H9 (cell line): ENCODE results near the gene KCTD4. TPM values are rescaled to one million over a fixed set of nuclear protein-coding genes. Genes with fewer than 3 reads are reported as not detected.

Experiments
- DNase-seq: peaks from one replicate; pipeline ENCODE4 v3.0.0-alpha.2; 2017
- H2AFZ ChIP-seq: one replicate; pipeline ENCODE4 v1.6.1; 2013; ENCODE audit warnings: mild to moderate bottlenecking, low read length, control low read depth, moderate library complexity
- H2AK5ac ChIP-seq: 2 replicates; pipeline ENCODE4 v1.6.1; 2013; ENCODE audit warnings: low read length, control low read depth, mixed read lengths; ENCODE audit not compliant: insufficient read length
- H2BK120ac ChIP-seq: one replicate; pipeline ENCODE4 v1.6.1; 2013; ENCODE audit warnings: low read depth, mild to moderate bottlenecking, low read length, control low read depth, inconsistent platforms; ENCODE audit not compliant: poor library complexity, severe bottlenecking
- H2BK12ac ChIP-seq: 2 replicates; pipeline ENCODE4 v1.6.1; 2013; ENCODE audit warnings: low read length, control low read depth, mixed read lengths, low read depth; ENCODE audit not compliant: insufficient read length
- H2BK15ac ChIP-seq: 2 replicates; pipeline ENCODE4 v1.6.1; 2013; ENCODE audit warnings: low read depth, low read length, control low read depth
- H2BK20ac ChIP-seq: one replicate; pipeline ENCODE4 v1.6.1; 2013; ENCODE audit warnings: low read depth, mild to moderate bottlenecking, low read length, control low read depth, inconsistent platforms; ENCODE audit not compliant: poor library complexity, severe bottlenecking
- H2BK5ac ChIP-seq: 2 replicates; pipeline ENCODE4 v1.6.1; 2013; ENCODE audit warnings: low read length, control low read depth, mixed read lengths; ENCODE audit not compliant: insufficient read length
- H3K14ac ChIP-seq: 2 replicates; pipeline ENCODE4 v1.6.1; 2013; ENCODE audit warnings: low read length, control low read depth; ENCODE audit not compliant: insufficient read depth
- H3K18ac ChIP-seq: 2 replicates; pipeline ENCODE4 v1.6.1; 2013; ENCODE audit warnings: low read depth, mild to moderate bottlenecking, mixed read lengths, low read length, control low read depth; ENCODE audit not compliant: insufficient read length
- H3K23ac ChIP-seq: 2 replicates; pipeline ENCODE4 v1.6.1; 2013; ENCODE audit warnings: low read length, control low read depth, mixed read lengths, low read depth; ENCODE audit not compliant: insufficient read length
- H3K23me2 ChIP-seq: 2 replicates; pipeline ENCODE4 v1.6.1; 2013; ENCODE audit warnings: low read depth, mild to moderate bottlenecking, mixed read lengths, low read length, control low read depth; ENCODE audit not compliant: insufficient read length, poor library complexity, severe bottlenecking
- H3K27ac ChIP-seq: 2 replicates; pipeline ENCODE4 v1.5.1; 2013; ENCODE audit warnings: low read length, control low read depth, mixed read lengths, low read depth; ENCODE audit not compliant: insufficient read length
- H3K27me3 ChIP-seq: 2 replicates; pipeline ENCODE4 v1.6.1; 2013; ENCODE audit warnings: low read length, control low read depth, inconsistent platforms; ENCODE audit not compliant: insufficient read depth
- H3K4ac ChIP-seq: 2 replicates; pipeline ENCODE4 v1.6.1; 2013; ENCODE audit warnings: low read depth, mild to moderate bottlenecking, control low read depth, inconsistent platforms, low read length, moderate library complexity
- H3K4me1 ChIP-seq: 2 replicates; pipeline ENCODE4 v1.6.1; 2013; ENCODE audit warnings: low read length, control low read depth, inconsistent platforms; ENCODE audit not compliant: insufficient read depth
- H3K4me2 ChIP-seq: 2 replicates; pipeline ENCODE4 v1.6.1; 2013; ENCODE audit warnings: low read length, control low read depth, mixed read lengths; ENCODE audit not compliant: insufficient read length, insufficient read depth
- H3K56ac ChIP-seq: 2 replicates; pipeline ENCODE4 v1.6.1; 2013; ENCODE audit warnings: low read depth, mild to moderate bottlenecking, mixed read lengths, low read length, control low read depth; ENCODE audit not compliant: insufficient read length
- H3K79me1 ChIP-seq: 2 replicates; pipeline ENCODE4 v1.6.1; 2013; ENCODE audit warnings: low read depth, mild to moderate bottlenecking, moderate library complexity, low read length, control low read depth, inconsistent platforms; ENCODE audit not compliant: insufficient read depth, poor library complexity, severe bottlenecking
- H3K79me2 ChIP-seq: 2 replicates; pipeline ENCODE4 v1.6.1; 2013; ENCODE audit warnings: low read length, control low read depth, inconsistent platforms; ENCODE audit not compliant: insufficient read depth
- H3K9ac ChIP-seq: 2 replicates; pipeline ENCODE4 v1.6.1; 2013; ENCODE audit warnings: low read length, control low read depth, mixed read lengths; ENCODE audit not compliant: insufficient read length; ENCODE audit errors: extremely low read depth
- H3K9me3 ChIP-seq: one replicate; pipeline ENCODE4 v1.6.1; 2013; ENCODE audit warnings: low read depth, low read length, inconsistent platforms; ENCODE audit not compliant: control insufficient read depth
- H3T11ph ChIP-seq: one replicate; pipeline ENCODE4 v1.6.1; 2013; ENCODE audit warnings: mild to moderate bottlenecking, low read length, control low read depth, inconsistent platforms
- H4K20me1 ChIP-seq: one replicate; pipeline ENCODE4 v1.6.1; 2013; ENCODE audit not compliant: control insufficient read depth, insufficient read length, insufficient read depth
- H4K5ac ChIP-seq: 2 replicates; pipeline ENCODE4 v1.6.1; 2013; ENCODE audit warnings: low read depth, mild to moderate bottlenecking, mixed read lengths, low read length, control low read depth; ENCODE audit not compliant: insufficient read length
- H4K8ac ChIP-seq: replicated peaks from 2 replicates; pipeline ENCODE4 v1.6.1; 2013; ENCODE audit warnings: low read length, control low read depth, mixed read lengths, low read depth; ENCODE audit not compliant: insufficient read length
- H4K91ac ChIP-seq: 2 replicates; pipeline ENCODE4 v1.6.1; 2013; ENCODE audit warnings: low read depth, mild to moderate bottlenecking, moderate library complexity, mixed read lengths, low read length, control low read depth; ENCODE audit not compliant: insufficient read length
- H3K27ac Mint-ChIP-seq, 3 experiments: 2 replicates in 2 of 3; 3 replicates in 1 of 3; pipeline ENCODE4 v1.8.0; 2020 to 2021; ENCODE audit warnings: mixed read lengths in 3 of 3, mild to moderate bottlenecking in 1 of 3, moderate library complexity in 1 of 3
- H3K27me3 Mint-ChIP-seq: 2 replicates; pipeline ENCODE4 v1.8.0; 2021; ENCODE audit warnings: low read depth, mild to moderate bottlenecking, moderate library complexity, mixed read lengths
- H3K36me3 Mint-ChIP-seq, 3 experiments: 2 replicates in 2 of 3; 3 replicates in 1 of 3; pipeline ENCODE4 v1.8.0; 2020 to 2021; ENCODE audit warnings: low read depth in 3 of 3, mixed read lengths in 3 of 3; ENCODE audit not compliant: insufficient read depth in 1 of 3
- H3K4me1 Mint-ChIP-seq, 2 experiments: 2 replicates each; pipeline ENCODE4 v1.8.0; 2020; ENCODE audit warnings: mixed read lengths in 2 of 2
- H3K4me3 Mint-ChIP-seq, 2 experiments: 2 replicates in 1 of 2; 3 replicates in 1 of 2; pipeline ENCODE4 v1.8.0; 2020 to 2021; ENCODE audit warnings: mild to moderate bottlenecking in 2 of 2, mixed read lengths in 2 of 2, moderate library complexity in 1 of 2
- H3K9me3 Mint-ChIP-seq, 2 experiments: 2 replicates in 1 of 2; 3 replicates in 1 of 2; pipeline ENCODE4 v1.8.0; 2020; ENCODE audit warnings: mild to moderate bottlenecking in 2 of 2, mixed read lengths in 2 of 2, moderate library complexity in 1 of 2
- total RNA-seq: library from RNA; stranded (reverse); gene quantifications from 2 replicates; pipeline ENCODE4 v1.2.1, GENCODE V29; 2021
- TF ChIP-seq, protein P1 (sequence below): fragments of 200-600 bp; sonication (generic); conservative IDR thresholded peaks from 3 replicates; pipeline ENCODE4 v1.8.0; 2021; ENCODE audit warnings: antibody characterized with exemption, mild to moderate bottlenecking

The KCTD4 gene
- total RNA-seq, 1 experiment from 2014 or later: not detected

GRCh38 chr13:45174478-45174877 lies 26.4 kb downstream of the KCTD4 start:
- Histone ChIP-seq H3K18ac (no peak overlapping the region), H2AFZ (no peak overlapping the region), H4K20me1 (peaks cover 3% of the 10 kb centered on the region), H3K4me2 (no peak overlapping the region), H3K23ac (no peak overlapping the region), H3K4me1 (no peaks in the 10 kb centered on the region), H3K9me3 (no peaks in the 10 kb centered on the region), H3K79me2 (no peaks in the 10 kb centered on the region; the same call in 1 of the 2 replicates), H3K27ac (no peak overlapping the region), H3K14ac (no peak overlapping the region), H2BK5ac (no peak overlapping the region), H3K27me3 (no peaks in the 10 kb centered on the region), H3K79me1 (peaks cover 3% of the 10 kb centered on the region), H2BK120ac (no peak overlapping the region), H4K91ac (no peak overlapping the region), H2BK15ac (no peak overlapping the region), H3K9ac (no peak overlapping the region), H4K5ac (no peak overlapping the region), H2BK20ac (no peak overlapping the region), H2BK12ac (no peak overlapping the region), H2AK5ac (no peak overlapping the region), H3T11ph (no peak overlapping the region), H3K23me2 (no peaks in the 10 kb centered on the region), H3K4ac (no peak overlapping the region), H3K56ac (no peak overlapping the region), H4K8ac (no peak overlapping the region)
- H3K36me3 Mint-ChIP-seq: peaks cover 2 to 4% (median 3%) of the 10 kb centered on the region in 3 experiments; a peak in 5 of 7 replicates
- H3K4me3 Mint-ChIP-seq: no peak overlapping the region
- no peak for DNase-seq
- no peak overlapping the region for H3K27ac Mint-ChIP-seq
- TF ChIP-seq, protein P1, sequence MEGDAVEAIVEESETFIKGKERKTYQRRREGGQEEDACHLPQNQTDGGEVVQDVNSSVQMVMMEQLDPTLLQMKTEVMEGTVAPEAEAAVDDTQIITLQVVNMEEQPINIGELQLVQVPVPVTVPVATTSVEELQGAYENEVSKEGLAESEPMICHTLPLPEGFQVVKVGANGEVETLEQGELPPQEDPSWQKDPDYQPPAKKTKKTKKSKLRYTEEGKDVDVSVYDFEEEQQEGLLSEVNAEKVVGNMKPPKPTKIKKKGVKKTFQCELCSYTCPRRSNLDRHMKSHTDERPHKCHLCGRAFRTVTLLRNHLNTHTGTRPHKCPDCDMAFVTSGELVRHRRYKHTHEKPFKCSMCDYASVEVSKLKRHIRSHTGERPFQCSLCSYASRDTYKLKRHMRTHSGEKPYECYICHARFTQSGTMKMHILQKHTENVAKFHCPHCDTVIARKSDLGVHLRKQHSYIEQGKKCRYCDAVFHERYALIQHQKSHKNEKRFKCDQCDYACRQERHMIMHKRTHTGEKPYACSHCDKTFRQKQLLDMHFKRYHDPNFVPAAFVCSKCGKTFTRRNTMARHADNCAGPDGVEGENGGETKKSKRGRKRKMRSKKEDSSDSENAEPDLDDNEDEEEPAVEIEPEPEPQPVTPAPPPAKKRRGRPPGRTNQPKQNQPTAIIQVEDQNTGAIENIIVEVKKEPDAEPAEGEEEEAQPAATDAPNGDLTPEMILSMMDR: no peak
- H3K4me1 Mint-ChIP-seq: peaks cover 4 to 10% of the 10 kb centered on the region in 2 experiments
- H3K27me3 Mint-ChIP-seq: no peaks in the 10 kb centered on the region
- H3K9me3 Mint-ChIP-seq: no peaks in the 10 kb centered on the region
